ENCODE results near the gene CD83. TPM values are rescaled to one million over a fixed set of nuclear protein-coding genes. Genes with fewer than 3 reads are reported as not detected.

Gene CD83
- total RNA-seq, 2 experiments from 2014 or later = 15.0 to 26.2 TPM

- no TSS peak for BruUV-seq (replicated peaks)
- H3K9me3 ChIP-seq (ENCODE audit: low read length) = no peaks in the 10 kb centered on the region
- peaks cover 32% of the 10 kb centered on the region for H3K4me1 ChIP-seq (ENCODE audit: insufficient read depth, low read length, poor library complexity, severe bottlenecking)
- H3K4me3 ChIP-seq (ENCODE audit: low read depth, low read length, poor library complexity, severe bottlenecking) = no peak overlapping the region
- no peaks in the 10 kb centered on the region for H4K20me1 ChIP-seq (ENCODE audit: insufficient read depth, low read length)
- POLR2A ChIA-PET = interaction anchor here (0.6 to 1.0 kb wide), 5 partner anchors 8 to 1822 kb away, joined by 3 read pairs; no protein-coding TSS in a partner anchor
- DNase-seq (ENCODE audit: low spot score) = no peak
- no peak overlapping the region for H3K4me2 ChIP-seq (ENCODE audit: low read length)
- H3K79me2 ChIP-seq (ENCODE audit: insufficient read depth, low read depth, low read length) = peaks cover 26% of the 10 kb centered on the region
- H3K9me2 ChIP-seq (ENCODE audit: insufficient read depth, low read length) = no peaks in the 10 kb centered on the region
- H3K36me3 ChIP-seq (ENCODE audit: insufficient read depth, low read length) = peaks cover 56% of the 10 kb centered on the region
- no peak overlapping the region for H2AFZ ChIP-seq (ENCODE audit: low read length)
- CTCF ChIA-PET (ENCODE audit: unreplicated experiment) = no interaction called here
- no peak for TF ChIP-seq EZH2phosphoT487 (IDR thresholded peaks at IDR 0.05; ENCODE audit: borderline replicate concordance, low read depth, low read length)
- no peak for TF ChIP-seq CTCF (conservative IDR thresholded peaks at IDR 0.05; ENCODE audit: low read length)
- intact Hi-C loops (cut with micrococcal nuclease; ENCODE audit: unreplicated experiment) = loop anchor here (2.0 to 10.0 kb wide), 3 partner anchors 17 to 1120 kb away; partner anchors contain the start of genes JARID2 and MCUR1
- H3K27ac ChIP-seq (ENCODE audit: low read depth, low read length, poor library complexity, severe bottlenecking) = no peak overlapping the region
Observed at GRCh38 chr6:14127611-14128010, 10.0 kb downstream of the CD83 start.

GRCh38 chr6:14128012-14128411 is 10.4 kb downstream of the CD83 start:
- H3K79me2 ChIP-seq (ENCODE audit: insufficient read depth, low read depth, low read length) = peaks cover 24% of the 10 kb centered on the region
- peaks cover 30% of the 10 kb centered on the region for H3K4me1 ChIP-seq (ENCODE audit: insufficient read depth, low read length, poor library complexity, severe bottlenecking)
- DNase-seq (ENCODE audit: low spot score) = no peak
- no peak overlapping the region for H3K4me3 ChIP-seq (ENCODE audit: low read depth, low read length, poor library complexity, severe bottlenecking)
- POLR2A ChIA-PET = interaction anchor here (0.7 to 1.0 kb wide), 4 partner anchors 8 to 1732 kb away, joined by 3 read pairs; no protein-coding TSS in a partner anchor
- H3K27ac ChIP-seq (ENCODE audit: low read depth, low read length, poor library complexity, severe bottlenecking) = no peak overlapping the region
- no peak overlapping the region for H2AFZ ChIP-seq (ENCODE audit: low read length)
- H3K36me3 ChIP-seq (ENCODE audit: insufficient read depth, low read length) = peaks cover 57% of the 10 kb centered on the region
- no peaks in the 10 kb centered on the region for H3K9me3 ChIP-seq (ENCODE audit: low read length)
- no peaks in the 10 kb centered on the region for H3K9me2 ChIP-seq (ENCODE audit: insufficient read depth, low read length)
- CTCF ChIA-PET (ENCODE audit: unreplicated experiment) = interaction anchor here (1.6 kb wide), 1 partner anchor 13 kb away, joined by 4 read pairs; no protein-coding TSS in a partner anchor
- no peaks in the 10 kb centered on the region for H4K20me1 ChIP-seq (ENCODE audit: insufficient read depth, low read length)
- intact Hi-C loops (cut with micrococcal nuclease; ENCODE audit: unreplicated experiment) = loop anchor here (2.0 to 10.0 kb wide), 3 partner anchors 17 to 1119 kb away; partner anchors contain the start of genes JARID2 and MCUR1
- BruUV-seq (replicated peaks) = no TSS peak
- TF ChIP-seq EZH2phosphoT487 (IDR thresholded peaks at IDR 0.05; ENCODE audit: borderline replicate concordance, low read depth, low read length) = no peak
- TF ChIP-seq CTCF (conservative IDR thresholded peaks at IDR 0.05; ENCODE audit: low read length) = no peak
- peak overlapping the region; percentile 28; the same call in 1 of the 2 replicates for H3K4me2 ChIP-seq (ENCODE audit: low read length)

GRCh38 chr6:14128746-14129145 is 11.2 kb downstream of the CD83 start:
- no peaks in the 10 kb centered on the region for H3K9me3 ChIP-seq (ENCODE audit: low read length)
- no peak for TF ChIP-seq EZH2phosphoT487 (IDR thresholded peaks at IDR 0.05; ENCODE audit: borderline replicate concordance, low read depth, low read length)
- TF ChIP-seq CTCF (conservative IDR thresholded peaks at IDR 0.05; ENCODE audit: low read length) = no peak
- ChIA-PET POLR2A (interaction anchor here (0.8 to 2.4 kb wide), 5 partner anchors 10 to 544 kb away, joined by 3 to 5 read pairs (median 4); no protein-coding TSS in a partner anchor), CTCF (ENCODE audit: unreplicated experiment) (interaction anchor here (1.2 to 1.6 kb wide), 3 partner anchors 12 to 62 kb away, joined by 3 to 5 read pairs (median 4); no protein-coding TSS in a partner anchor)
- no peak overlapping the region for H3K4me3 ChIP-seq (ENCODE audit: low read depth, low read length, poor library complexity, severe bottlenecking)
- H3K4me2 ChIP-seq (ENCODE audit: low read length) = peak overlapping the region; percentile 28
- H3K9me2 ChIP-seq (ENCODE audit: insufficient read depth, low read length) = no peaks in the 10 kb centered on the region
- intact Hi-C loops (cut with micrococcal nuclease; ENCODE audit: unreplicated experiment) = loop anchor here (2.0 to 10.0 kb wide), 3 partner anchors 16 to 1119 kb away; partner anchors contain the start of genes JARID2 and MCUR1
- peaks cover 24% of the 10 kb centered on the region for H3K79me2 ChIP-seq (ENCODE audit: insufficient read depth, low read depth, low read length)
- peaks cover 35% of the 10 kb centered on the region for H3K4me1 ChIP-seq (ENCODE audit: insufficient read depth, low read length, poor library complexity, severe bottlenecking)
- no peak overlapping the region for H3K27ac ChIP-seq (ENCODE audit: low read depth, low read length, poor library complexity, severe bottlenecking)
- DNase-seq (ENCODE audit: low spot score) = no peak
- no TSS peak for BruUV-seq (replicated peaks)
- H4K20me1 ChIP-seq (ENCODE audit: insufficient read depth, low read length) = no peaks in the 10 kb centered on the region
- no peak overlapping the region for H2AFZ ChIP-seq (ENCODE audit: low read length)
- peaks cover 64% of the 10 kb centered on the region for H3K36me3 ChIP-seq (ENCODE audit: insufficient read depth, low read length)

All from OCI-LY7 (cell line).